SIG-M5 (cell line): ENCODE measurements around the gene TAF3.
"Not testable (repeated sequence)": the region's sequence is repeated elsewhere in the genome, so short reads cannot be mapped to it uniquely, and the experiment has no call there.

ENCODE experiments used
- DNase-seq: peaks from one replicate; lab custom pipeline; 2025; lab: John Stamatoyannopoulos, UW

The TAF3 gene, protein sequence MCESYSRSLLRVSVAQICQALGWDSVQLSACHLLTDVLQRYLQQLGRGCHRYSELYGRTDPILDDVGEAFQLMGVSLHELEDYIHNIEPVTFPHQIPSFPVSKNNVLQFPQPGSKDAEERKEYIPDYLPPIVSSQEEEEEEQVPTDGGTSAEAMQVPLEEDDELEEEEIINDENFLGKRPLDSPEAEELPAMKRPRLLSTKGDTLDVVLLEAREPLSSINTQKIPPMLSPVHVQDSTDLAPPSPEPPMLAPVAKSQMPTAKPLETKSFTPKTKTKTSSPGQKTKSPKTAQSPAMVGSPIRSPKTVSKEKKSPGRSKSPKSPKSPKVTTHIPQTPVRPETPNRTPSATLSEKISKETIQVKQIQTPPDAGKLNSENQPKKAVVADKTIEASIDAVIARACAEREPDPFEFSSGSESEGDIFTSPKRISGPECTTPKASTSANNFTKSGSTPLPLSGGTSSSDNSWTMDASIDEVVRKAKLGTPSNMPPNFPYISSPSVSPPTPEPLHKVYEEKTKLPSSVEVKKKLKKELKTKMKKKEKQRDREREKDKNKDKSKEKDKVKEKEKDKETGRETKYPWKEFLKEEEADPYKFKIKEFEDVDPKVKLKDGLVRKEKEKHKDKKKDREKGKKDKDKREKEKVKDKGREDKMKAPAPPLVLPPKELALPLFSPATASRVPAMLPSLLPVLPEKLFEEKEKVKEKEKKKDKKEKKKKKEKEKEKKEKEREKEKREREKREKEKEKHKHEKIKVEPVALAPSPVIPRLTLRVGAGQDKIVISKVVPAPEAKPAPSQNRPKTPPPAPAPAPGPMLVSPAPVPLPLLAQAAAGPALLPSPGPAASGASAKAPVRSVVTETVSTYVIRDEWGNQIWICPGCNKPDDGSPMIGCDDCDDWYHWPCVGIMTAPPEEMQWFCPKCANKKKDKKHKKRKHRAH

DNA sequence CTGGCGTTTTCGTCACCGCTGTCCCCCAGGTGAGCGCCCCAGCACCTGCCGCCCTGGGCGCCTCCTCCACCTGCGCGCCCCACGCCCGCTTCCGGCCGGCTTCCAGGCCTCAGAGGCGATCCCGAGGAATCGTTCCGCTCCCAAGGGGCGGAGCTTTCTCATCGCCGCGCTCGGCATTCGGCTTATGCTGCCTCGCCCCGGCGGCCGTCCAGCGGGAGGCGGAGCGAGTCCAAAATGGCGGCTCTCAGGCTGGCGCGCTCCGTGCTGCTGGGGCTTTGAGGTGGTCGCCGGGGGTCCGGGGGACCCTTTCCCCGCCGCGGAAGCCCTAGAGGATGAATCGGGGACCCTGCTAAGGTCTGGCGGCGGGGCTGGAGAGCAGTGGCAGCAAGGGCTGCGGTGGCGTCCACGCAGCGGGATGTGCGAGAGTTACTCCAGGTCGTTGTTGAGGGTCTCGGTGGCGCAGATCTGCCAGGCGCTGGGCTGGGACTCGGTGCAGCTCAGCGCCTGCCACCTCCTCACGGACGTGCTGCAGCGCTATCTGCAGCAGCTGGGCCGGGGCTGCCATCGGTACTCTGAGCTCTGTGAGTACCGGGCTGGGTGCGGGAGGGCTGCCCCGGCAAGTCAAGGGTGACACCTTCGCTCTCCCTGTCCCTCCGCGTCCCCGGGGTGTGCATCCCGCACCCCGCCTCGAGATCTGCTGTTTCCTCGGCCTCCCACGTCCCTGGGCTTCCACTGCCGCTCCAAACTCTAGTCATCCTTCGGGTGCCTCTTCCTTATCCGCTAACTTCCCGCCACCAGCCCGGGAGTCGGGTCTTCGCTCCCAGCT lies at the start of gene TAF3:
Gene TAF3, plus strand, starts transcription at position 211 of the 826 bp plus-strand sequence. Its CDS starts 205 bp downstream, at position 416.
- DNase-seq: no peak

DNA sequence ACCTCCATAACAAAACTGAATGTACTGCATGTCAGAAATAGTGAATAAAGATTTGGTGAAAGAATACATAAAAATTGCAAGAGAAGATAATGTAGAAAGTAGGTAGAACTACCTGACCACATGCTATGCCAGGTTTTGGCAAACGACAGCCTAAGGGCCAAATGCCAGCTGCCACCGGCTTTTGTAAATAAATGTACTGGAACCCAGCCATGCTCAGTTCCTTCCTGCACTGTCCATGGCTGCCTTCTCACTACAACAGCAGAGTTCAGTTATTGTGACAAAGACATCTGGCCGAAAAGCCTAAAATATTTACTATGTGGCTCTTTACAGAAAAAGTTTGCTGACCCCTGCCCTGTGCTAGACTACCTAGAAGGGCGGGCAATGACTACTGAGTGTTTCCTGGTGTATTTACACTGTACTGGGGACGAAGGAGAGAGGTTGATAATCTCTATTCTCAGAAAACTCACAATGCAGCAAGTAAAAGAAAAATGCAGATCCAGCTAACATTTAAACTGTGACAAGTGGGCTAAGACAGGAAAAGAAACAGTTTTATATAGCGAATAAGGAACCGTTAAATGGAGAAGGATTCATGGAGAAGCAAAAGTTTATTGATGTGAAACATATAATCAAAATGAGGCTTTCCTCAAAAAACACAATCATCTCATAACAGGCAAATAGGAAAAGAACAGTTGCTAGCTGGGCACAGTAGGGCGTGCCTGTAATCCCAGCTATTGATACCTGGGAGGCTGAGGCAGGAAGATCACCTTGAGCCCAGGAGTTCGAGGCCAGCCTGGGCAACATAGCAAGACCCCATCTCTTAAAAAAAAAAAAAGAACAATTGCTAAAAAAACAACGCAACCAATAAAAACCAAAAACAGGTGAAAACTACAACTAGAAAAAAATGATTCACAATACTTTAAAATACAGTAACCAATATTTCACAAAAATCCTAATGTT lies 44.2 kb upstream of the TAF3 start:
- no peak for DNase-seq

DNA sequence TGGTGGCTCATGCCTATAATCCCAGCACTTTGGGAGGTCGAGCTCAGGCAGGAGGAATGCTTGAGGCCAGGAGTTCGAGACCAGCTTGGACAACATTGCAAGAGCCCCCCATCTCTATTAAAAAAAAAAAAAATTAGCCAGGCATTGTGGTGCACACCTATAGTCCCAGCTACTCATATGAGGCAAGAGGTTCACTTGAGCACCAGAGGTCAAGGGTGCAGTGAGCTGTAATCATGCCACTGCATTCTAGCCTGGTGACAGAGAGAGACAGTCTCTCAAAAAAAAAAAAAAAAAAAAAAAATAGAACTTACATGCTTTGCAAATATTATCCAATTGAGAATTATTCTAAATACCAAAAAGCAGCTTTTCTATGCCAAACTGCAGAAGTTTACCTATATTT lies 41.5 kb upstream of the TAF3 start:
- no peak for DNase-seq

DNA sequence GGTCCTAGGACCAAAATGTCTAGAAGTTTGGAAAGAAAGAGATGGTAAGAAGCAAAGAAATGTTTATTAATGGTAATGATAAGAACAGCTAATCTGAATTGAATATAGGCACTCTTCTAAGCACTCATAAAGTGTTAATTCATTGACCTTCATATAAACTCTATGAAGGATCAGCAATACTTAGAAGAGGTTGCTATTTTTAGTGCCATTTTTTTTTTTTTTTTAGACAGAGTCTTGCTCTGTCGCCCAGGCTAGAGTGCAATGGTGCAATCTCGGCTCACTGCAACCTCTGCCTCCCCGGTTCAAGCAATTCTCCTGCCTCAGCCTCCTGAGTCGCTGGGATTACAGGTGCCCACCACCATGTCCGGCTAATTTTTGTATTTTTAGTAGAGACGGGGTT lies 36.1 kb upstream of the TAF3 start:
- not testable (repeated sequence) for DNase-seq

DNA sequence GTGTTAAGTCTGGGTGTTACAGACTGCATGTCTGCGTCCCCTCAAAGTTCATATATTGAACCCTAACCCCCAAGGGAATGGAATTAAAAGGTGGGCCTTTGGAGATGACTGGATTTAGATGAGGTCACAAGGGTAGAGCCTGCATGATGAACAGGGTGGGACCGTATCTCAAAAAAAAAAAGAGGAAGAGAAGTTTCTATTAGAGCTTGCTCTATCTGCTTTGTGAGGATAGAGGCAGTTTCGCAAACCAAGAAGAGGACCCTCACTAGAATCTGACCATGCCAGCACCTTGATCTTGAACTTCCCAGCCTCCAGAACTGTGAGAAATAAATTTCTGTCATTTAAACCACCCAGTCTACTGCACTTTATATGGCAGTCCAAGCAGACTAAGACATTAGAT lies 31.9 kb upstream of the TAF3 start:
- no peak for DNase-seq

DNA sequence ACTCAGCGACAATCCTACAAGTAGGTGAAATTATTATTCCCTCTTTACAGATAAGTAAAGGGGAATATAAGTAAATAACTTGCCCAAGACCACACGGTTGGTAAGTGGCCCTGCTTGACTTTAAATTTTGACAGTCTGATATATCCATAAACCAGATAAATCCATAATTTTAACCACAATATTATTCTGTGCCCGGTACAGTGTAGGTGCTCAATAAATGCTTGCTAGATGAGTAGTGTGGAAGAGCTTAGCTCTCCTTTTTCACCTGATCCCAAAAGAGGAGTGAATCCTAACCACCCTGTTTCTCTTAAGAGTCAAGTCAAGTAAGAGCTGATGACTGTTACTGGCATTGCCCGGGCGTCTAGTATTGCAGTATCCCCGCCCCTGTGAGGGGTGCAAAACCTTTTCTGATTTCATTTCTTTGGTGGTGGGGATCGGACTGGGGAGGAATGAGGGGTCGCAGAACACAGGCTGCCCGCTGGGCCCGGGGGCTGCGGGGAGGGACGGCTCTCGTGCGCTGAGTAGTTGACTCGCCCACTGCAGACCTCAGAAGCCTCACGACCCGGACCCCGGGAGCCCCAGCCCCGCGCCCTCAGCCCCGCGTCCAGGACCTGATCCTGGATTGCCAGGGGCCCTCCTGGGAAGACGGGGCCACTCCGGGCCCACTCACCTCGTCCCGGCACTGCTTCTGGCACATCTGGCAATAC lies 31.0 kb upstream of the TAF3 start:
- no peak for DNase-seq

DNA sequence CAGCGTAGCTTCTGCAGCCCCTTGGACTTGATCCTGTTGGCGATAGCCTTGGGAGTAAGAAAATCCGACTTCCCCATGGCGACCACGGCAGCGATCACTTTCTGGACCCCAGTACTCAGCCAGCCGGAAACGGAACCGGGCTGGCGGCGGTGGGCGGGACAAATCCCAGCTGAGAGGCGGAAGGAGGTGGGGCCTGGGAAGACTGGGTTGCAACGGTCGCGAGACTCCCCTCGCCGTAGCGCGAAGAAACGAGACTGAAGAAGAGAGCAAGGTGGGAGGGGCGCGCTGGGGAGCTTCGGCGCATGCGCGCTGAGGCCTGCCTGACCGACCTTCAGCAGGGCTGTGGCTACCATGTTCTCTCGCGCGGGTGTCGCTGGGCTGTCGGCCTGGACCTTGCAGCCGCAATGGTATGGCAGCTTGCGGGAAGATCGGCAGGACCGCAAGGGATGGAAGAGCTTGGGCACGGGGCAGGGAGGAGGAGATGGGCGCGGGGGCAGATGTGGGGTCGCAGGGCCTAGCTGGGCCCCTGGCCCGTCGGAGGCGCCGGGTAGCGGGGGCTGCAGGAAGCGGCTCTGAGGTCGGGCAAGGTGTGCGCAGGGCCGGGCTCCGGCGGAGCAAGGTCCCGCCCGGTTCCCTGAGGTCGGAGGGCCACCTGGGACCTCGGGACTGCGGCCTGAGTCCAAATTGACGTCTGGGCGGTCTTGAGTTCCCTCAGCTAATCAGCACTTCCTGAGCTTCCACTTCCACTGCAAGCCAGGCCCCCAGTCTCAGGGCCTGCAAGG lies 30.3 kb upstream of the TAF3 start, which contains the start of the genes ATP5F1C and KIN:
Gene ATP5F1C, plus strand, starts transcription at position 321 of the 782 bp plus-strand sequence. Its CDS starts 31 bp downstream, at position 352.
Gene KIN, minus strand, starts transcription at position 137 of the 782 bp plus-strand sequence. Its CDS starts 60 bp downstream, at position 77.
- DNase-seq: no peak

DNA sequence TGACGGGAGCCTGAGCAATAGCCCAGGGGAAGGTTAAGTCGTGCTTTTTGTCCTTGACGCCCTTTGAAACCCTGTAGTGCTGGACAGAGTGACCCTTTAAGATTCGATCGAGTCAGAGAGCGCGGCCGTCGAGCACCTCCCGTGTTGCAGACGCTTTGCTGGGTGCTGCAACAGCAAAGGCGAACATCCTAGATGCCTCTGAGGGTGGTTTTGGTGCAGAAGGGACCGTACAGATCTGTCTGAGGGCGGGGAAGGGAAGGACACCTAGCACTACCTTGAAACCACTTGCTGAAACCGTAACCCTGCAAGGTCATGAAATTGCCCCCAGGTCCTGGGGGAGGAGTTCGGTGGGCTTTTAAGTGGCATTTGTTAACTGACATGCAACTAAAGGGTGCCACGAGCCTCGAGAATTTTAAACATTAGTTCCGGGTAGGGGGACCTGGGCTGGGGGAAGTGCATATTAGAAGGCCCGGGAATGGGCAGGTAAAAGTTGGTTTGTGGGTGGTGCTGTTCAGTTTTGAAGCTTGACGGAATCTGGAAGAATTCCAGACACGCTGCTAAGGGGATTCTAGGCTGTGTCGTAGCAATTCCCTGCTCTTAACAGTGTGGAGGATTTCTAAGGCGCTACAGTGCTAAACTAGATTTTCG lies 29.5 kb upstream of the TAF3 start:
- no peak for DNase-seq

DNA sequence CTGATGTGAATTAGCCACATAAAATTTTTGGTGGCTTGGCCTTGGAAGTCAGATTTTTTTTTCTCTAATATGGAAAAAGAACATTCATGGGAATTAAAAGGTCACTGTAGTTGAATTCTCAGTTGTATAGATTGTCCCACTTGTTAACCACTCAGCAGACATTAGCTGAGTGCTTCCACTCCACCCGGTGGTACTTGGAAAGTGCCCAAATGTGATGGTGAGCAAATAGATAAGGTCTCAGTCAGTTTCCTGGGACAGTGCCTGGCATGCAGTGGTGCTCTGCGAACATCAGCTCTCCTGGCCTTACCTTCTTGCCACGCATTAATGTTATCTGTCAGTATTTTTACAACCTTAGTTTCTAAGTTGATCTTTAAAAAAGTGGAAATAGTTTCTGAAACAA lies 28.9 kb upstream of the TAF3 start:
- DNase-seq: no peak

DNA sequence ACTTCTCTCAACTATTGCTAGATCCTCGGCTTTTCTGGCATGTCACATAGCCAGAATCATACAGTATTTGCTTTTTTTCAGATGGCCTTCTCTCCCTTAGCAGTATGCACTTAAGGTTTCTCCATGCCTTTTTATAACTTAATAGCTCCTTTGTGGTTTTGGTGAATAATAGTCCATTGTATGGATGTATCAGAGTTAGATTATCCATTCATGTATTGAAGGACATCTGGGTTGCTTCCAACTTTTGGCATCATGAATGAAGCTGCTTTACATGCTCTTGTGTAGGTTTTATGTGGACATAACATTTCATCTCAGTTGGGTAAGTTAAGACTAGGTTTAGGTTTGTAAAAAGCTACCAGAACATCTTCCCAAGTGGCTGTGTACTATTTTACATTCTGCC lies 25.8 kb upstream of the TAF3 start:
- DNase-seq: no peak

DNA sequence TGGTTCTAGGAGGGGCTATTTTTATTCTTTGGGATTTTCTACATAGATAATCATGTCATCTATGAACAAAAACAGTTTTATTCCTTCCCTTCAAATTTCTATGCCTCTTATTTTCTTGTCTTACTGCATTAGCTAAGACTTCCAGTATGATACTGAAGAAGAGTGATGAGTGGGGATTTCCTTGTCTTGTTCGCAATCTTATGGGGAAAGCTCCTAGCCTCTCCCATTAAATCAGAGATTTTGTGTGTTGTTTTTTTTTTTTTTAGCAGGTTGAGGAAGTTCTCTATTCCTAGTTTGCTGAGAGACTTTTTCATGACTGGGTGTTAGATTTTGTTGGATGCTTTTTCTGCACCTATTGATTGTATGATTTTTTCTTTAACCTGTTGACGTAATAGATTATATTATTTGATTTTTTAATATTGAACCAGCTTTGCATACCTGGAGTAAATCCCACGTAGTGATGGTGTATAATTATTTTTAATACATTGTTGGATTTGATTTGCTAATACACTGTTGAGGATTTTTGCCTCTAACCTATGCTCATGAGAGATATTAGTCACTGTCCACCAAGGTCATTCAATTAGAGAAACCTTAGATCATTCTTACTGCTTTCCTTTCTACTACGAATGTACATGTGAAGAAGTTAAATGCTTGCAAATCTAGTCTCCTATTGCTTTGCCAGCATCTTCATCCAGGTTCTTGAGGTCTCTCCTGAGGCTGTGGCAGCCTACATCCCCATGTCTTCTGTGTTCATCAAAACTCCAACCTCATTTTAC lies 23.9 kb upstream of the TAF3 start:
- no peak for DNase-seq

DNA sequence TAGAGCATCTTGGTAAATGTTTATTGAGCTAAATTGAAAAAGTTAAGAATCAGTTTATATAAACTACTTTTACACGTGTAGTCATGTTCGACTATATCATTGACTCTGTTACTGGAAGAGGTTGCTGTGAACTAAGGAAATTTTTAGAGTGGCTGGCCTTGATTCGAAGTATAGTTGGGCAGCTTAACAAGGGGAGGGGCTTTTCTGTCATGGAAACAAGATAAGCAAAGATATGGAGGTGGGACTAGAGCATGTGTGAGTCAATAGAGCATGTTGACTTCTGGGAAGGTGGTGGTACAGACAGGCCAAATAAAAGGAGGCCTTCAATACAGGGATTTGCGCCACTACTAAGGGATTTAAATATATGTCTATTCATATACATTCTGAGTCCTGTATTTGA lies 22.7 kb upstream of the TAF3 start:
- DNase-seq: no peak

DNA sequence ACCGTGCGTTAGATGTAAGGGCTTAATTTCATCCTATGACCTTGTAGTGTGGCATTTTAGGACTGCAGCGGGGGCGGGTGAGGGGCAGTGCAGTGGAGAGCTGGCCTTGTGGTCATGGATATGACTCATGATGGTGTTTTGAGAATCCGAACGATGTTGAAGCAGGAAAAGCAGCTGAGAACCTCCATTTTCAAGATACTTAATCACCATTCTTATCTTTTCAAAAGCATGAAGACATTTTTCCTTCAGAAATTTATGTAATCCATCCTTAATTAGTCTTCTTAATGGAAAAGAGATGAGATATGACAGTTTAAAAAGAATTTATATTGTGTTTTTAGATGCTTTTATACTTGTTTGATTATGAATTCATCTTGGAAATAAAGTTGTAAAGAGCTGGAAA lies 20.7 kb upstream of the TAF3 start:
- DNase-seq: no peak

DNA sequence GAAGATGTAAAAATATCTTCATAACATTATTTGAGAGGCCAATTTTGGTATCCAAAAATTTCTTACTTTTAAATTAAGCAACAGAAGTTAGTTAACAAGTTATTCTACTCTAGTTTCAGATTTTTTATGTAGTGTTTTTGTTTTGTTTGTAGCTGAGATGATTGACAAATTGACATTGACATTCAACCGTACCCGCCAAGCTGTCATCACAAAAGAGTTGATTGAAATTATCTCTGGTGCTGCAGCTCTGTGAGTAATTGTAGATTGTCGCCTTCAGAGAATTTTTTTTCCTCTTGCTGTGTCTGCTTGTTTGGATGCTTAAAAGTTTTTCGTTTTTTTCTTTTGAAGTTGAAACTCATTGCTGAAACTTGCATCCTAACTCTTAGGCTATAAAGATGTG lies 15.7 kb upstream of the TAF3 start:
- DNase-seq: no peak

DNA sequence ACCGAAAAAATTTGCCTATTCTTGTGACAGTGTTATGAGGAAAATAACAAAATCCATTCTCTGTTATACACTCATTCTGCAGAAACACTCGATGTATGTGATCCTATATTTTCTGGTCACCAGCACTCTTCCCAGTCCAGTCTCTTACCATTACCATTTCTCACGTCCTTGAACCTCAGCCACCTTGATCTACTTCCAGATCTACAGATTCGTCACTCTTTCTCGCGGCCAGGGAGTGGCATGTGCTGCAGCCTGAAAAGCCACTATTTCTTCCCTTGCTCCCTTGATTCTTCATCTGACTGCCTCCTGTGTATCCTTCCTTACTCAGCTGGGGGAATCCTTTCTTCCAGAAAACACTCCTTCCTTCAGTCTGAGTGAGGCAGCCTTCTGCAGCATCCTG lies 14.1 kb upstream of the TAF3 start:
- no peak for DNase-seq

DNA sequence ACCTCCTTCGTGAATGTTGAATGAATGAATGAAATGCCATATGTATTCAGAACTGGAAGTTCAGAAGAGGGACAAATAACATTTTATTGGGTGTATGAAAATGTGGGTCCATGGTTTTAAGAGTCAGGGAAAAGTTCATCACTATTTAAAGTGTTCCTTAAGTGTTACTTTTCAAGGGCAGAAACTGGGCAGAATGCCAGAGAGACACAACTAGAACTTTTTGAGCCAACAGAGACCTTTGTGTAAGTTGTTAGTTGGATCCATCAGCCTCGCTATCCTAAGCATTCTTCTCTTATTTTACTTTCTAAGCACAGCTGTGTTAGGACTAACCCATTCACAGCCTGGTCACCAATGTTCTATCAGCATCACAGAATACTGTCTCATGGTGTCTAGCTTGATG lies 13.6 kb upstream of the TAF3 start:
- DNase-seq: no peak

DNA sequence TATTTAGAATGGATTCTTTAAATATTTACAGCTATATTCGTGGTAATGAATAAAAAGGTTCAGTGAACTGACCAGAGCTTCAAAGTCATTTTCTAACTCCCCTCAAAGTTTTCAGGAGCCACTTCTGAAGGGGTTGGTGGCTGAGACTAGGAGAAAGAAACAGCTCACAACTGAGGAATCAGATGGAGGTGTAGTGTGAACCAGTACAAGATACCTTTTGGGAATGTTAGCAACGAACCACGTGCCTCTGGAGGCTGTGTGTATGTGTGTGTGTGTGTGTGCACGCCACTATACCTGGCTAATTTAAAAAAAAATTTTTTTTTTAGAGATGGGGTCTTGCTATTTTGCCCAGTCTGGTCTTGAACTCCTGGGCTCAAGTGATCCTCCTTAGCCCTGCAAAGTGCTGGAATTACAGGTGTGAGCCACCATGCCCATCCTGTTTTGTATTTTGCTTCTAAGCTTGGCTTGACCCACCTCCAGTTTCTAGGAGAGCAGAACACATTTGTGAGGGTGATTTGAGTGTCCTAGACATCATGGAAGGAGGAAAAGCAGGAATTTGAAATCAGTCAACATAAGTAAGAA lies 9.5 kb upstream of the TAF3 start:
- no peak for DNase-seq

DNA sequence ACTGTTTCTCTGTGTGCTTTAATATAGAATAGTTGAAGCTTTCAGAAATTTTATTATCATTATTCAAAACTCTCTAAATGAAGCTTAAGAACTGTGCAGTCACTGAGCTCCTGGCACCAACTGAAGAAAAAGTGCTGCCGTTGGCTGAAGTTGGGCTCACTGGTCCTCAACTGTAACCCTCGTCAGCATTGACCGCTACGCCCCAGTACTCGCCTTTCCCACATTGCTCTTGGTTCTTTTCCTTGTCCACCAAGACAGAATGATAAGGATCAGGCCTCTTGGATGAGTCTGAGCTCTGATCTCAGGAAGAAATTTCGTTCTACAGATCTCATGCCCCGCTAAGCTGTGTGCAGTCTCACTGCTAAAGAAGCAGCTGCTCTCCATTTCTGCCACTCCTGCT lies 7.9 kb upstream of the TAF3 start:
- no peak for DNase-seq
